Measurements from ENCODE around the gene MOB3B.

DNA sequence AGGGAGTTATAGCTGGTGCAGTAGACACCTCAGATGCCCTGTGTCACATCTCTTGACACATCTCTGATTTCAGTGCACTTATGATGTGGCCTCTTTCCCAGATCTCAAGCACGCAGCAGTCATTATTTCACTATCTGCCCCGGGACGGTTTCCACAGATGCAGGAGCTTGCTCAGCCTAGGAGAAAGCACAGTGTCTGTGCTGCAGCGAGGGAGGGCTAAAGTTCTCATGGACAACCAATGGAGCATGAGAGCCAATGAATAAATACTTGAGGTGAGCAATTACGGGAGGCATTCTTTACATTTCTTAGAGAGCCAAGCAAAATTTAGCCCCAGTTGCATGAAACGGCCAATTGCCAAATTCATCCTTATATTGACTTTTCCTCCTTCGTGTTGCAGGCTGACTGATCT is 7.4 kb upstream of the MOB3B start:
- TF ChIP-seq BHLHE40 (IDR thresholded peaks at IDR 0.05; ENCODE audit: borderline replicate concordance): no peak
- no peak for TF ChIP-seq PKNOX1 (IDR thresholded peaks at IDR 0.05)
- TF ChIP-seq FOXM1 (IDR thresholded peaks at IDR 0.05; ENCODE audit: borderline replicate concordance): no peak
- TF ChIP-seq HDGF (IDR thresholded peaks at IDR 0.05; ENCODE audit: borderline replicate concordance): no peak
- no peak for TF ChIP-seq SUZ12 (IDR thresholded peaks at IDR 0.05)
- TF ChIP-seq ARNT (IDR thresholded peaks at IDR 0.05): no peak
- no peak for TF ChIP-seq SP1 (IDR thresholded peaks at IDR 0.05)
- no peak for TF ChIP-seq FOXA1 (IDR thresholded peaks at IDR 0.05)
- no peak for TF ChIP-seq NFRKB (IDR thresholded peaks at IDR 0.05)
